Measurements from ENCODE around the gene RAB1B. TPM values are rescaled to one million over a fixed set of nuclear protein-coding genes. Genes with fewer than 3 reads are reported as not detected.

Gene RAB1B
- total and polyA plus RNA-seq, 2 experiments from 2014 or later = 86.7 to 146 TPM

GRCh38 chr11:66221012-66221411 is 47.4 kb upstream of the RAB1B start:
- Histone ChIP-seq H3K9ac (no peak overlapping the region), H3K4me1 (ENCODE audit: insufficient read depth) (no peaks in the 10 kb centered on the region), H3K27ac (no peak overlapping the region), H3F3A (ENCODE audit: insufficient read depth) (peaks cover 13% of the 10 kb centered on the region; the same call in 1 of the 2 replicates), H3K9me2 (ENCODE audit: insufficient read depth) (no peaks in the 10 kb centered on the region), H3K79me2 (ENCODE audit: insufficient read depth) (no peaks in the 10 kb centered on the region), H3K4me2 (ENCODE audit: unreplicated experiment) (no peak overlapping the region), H3K9me3 (ENCODE audit: low read depth) (no peaks in the 10 kb centered on the region), H3K4me3 (no peak overlapping the region), H4K20me1 (ENCODE audit: insufficient read depth) (no peaks in the 10 kb centered on the region), H3K36me3 (ENCODE audit: low read depth) (peaks cover 38% of the 10 kb centered on the region; the same call in 1 of the 2 replicates), H2AFZ (no peak overlapping the region), H3K27me3 (replicated peaks; ENCODE audit: insufficient read depth) (no peaks in the 10 kb centered on the region)
- in situ Hi-C loops (cut with MboI) = no loop called here
- TF ChIP-seq EZH2 (IDR thresholded peaks at IDR 0.05; ENCODE audit: insufficient read depth, poor library complexity, severe bottlenecking) = no peak
- no peak for TF ChIP-seq EZH2phosphoT487 (IDR thresholded peaks at IDR 0.05; ENCODE audit: insufficient read depth, low read depth)
- no peak for DNase-seq
- 91 to 92% methylated on average over 13 of the region's 13 CpGs for WGBS, 2 experiments (ENCODE audit: low coverage in 1 of 2, low lambda C conversion rate in 2 of 2, missing lambda C conversion rate in 2 of 2)

DNA sequence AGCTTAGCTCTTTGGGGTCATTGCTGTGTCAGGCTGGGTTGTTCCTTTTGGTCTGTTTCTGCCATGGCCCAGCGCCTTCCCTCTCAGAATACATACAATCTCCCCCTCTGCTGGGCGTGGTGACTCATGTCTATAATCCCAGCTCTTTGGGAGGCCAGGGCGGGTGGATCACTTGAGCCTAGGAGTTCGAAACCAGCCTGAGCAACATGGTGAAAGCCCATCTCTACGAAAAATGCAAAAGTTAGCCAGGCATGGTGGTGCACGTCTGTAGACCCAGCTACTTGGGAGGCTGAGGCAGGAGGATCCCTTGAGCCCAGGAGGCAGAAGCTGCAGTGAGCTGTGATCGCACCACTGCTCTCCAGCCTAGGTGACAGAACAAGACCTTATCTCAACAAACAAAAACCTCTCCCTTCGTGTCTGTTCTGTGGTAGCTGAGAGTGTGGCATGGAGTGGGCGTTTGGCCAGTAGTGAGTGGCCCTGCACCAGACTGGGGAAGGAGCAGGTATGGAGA is 46.7 kb upstream of the RAB1B start:
- Histone ChIP-seq H4K20me1 (ENCODE audit: insufficient read depth) (no peaks in the 10 kb centered on the region), H3K9me2 (ENCODE audit: insufficient read depth) (no peaks in the 10 kb centered on the region), H3K4me2 (ENCODE audit: unreplicated experiment) (no peak overlapping the region), H3K4me3 (no peak overlapping the region), H3K9me3 (ENCODE audit: low read depth) (no peaks in the 10 kb centered on the region), H3K36me3 (ENCODE audit: low read depth) (peaks cover 34% of the 10 kb centered on the region; the same call in 1 of the 2 replicates), H3K27ac (no peak overlapping the region), H2AFZ (no peak overlapping the region), H3F3A (ENCODE audit: insufficient read depth) (peaks cover 13% of the 10 kb centered on the region; the same call in 1 of the 2 replicates), H3K4me1 (ENCODE audit: insufficient read depth) (no peaks in the 10 kb centered on the region), H3K27me3 (replicated peaks; ENCODE audit: insufficient read depth) (no peaks in the 10 kb centered on the region), H3K9ac (no peak overlapping the region), H3K79me2 (ENCODE audit: insufficient read depth) (no peaks in the 10 kb centered on the region)
- TF ChIP-seq EZH2 (IDR thresholded peaks at IDR 0.05; ENCODE audit: insufficient read depth, poor library complexity, severe bottlenecking) (no peak), EZH2phosphoT487 (IDR thresholded peaks at IDR 0.05; ENCODE audit: insufficient read depth, low read depth) (no peak)
- in situ Hi-C loops (cut with MboI) = no loop called here
- peak; percentile 13 for DNase-seq
- 82 to 84% methylated on average over 9 of the region's 9 CpGs for WGBS, 2 experiments (ENCODE audit: low coverage in 1 of 2, low lambda C conversion rate in 2 of 2, missing lambda C conversion rate in 2 of 2)

DNA sequence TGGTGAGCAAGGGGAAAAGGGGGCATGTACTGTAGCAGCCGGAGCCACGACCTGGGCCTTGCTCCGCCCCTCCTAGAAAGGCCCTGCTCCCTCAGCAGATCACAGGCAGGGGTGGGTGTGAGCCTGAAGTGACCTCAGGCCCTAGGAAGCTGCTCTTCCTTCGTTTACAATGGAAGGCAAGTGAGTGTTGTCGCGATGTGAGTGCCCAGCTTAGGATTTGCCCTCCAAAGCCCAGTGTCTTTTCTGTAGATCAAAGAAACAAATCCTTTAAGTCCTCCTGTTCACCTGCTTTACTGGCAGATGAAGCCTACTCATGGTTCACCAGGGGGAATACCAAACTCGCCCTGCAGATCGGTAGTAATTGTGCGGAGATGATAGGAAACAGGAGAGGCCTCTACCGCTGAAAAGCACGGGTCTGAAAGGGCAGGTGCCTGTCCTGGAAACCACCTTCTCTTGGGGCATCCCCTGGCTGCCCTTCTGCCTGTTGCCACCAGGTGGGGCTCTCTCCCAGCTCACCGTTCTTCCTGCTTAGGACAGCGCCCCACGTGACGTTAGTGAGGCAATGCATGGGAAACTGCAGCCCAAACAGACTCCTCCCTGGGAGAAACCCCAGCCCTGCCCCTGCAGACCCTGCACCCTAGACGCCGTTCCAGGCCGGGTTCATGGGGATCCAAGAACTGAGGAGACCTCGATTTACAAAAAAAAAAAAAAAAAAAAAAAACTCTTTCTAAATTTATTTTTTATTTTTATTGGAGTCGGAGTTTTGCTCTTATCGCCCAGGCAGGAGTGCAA is 45.9 kb upstream of the RAB1B start:
- no peaks in the 10 kb centered on the region for H3K9me2 ChIP-seq (ENCODE audit: insufficient read depth)

DNA sequence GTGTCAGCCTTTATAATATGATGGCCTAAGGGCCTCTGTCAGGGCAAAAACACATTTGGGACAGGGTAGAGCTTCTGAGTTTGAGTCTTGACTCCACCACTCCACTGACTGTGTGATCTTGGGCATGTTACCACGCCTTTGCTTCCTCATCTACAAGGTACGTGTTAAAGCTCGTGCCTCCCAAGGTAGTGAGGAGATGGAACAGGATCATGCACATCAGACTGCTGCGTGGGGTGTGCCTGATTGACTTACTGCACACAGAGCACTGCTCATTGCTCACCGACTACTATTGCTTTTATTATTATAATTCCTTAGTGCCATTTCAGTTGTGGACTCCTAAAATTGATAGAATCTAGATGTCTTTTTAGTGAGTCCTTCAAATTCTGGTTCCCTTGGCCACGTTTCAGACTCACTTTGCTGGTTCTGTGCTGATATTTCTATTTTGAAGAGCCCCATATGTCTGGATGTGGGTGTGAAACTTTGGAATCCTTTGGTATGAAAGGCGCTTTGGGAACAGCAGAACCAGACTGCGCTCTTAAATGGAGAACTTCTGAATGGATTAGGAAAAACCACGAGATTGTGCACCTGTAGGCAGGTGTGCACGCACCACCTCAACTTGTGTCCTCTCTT is 44.1 kb upstream of the RAB1B start:
- TF ChIP-seq EZH2phosphoT487 (IDR thresholded peaks at IDR 0.05; ENCODE audit: insufficient read depth, low read depth) = no peak
- no peak for TF ChIP-seq EZH2 (IDR thresholded peaks at IDR 0.05; ENCODE audit: insufficient read depth, poor library complexity, severe bottlenecking)

More for the DNA sequence above, 45.9 kb upstream of the RAB1B start:
- DNase-seq = peak; percentile 96
- H3F3A ChIP-seq (ENCODE audit: insufficient read depth) = peaks cover 13% of the 10 kb centered on the region; the same call in 1 of the 2 replicates
- peaks cover 28% of the 10 kb centered on the region for H3K36me3 ChIP-seq (ENCODE audit: low read depth)
- no peaks in the 10 kb centered on the region for H3K27me3 ChIP-seq (replicated peaks; ENCODE audit: insufficient read depth)
- 24 to 25% methylated on average over 21 of the region's 21 CpGs for WGBS, 2 experiments (ENCODE audit: low coverage in 1 of 2, low lambda C conversion rate in 2 of 2, missing lambda C conversion rate in 2 of 2)
- H3K9ac ChIP-seq = no peak overlapping the region
- H3K79me2 ChIP-seq (ENCODE audit: insufficient read depth) = no peaks in the 10 kb centered on the region
- no peaks in the 10 kb centered on the region for H3K4me1 ChIP-seq (ENCODE audit: insufficient read depth)
- in situ Hi-C loops (cut with MboI) = no loop called here
- H2AFZ ChIP-seq = no peak overlapping the region
- H4K20me1 ChIP-seq (ENCODE audit: insufficient read depth) = no peaks in the 10 kb centered on the region
- no peak for TF ChIP-seq EZH2phosphoT487 (IDR thresholded peaks at IDR 0.05; ENCODE audit: insufficient read depth, low read depth)
- H3K27ac ChIP-seq = no peak overlapping the region
- no peaks in the 10 kb centered on the region for H3K9me3 ChIP-seq (ENCODE audit: low read depth)
- H3K4me3 ChIP-seq = no peak overlapping the region
- H3K4me2 ChIP-seq (ENCODE audit: unreplicated experiment) = no peak overlapping the region

More for the DNA sequence above, 44.1 kb upstream of the RAB1B start:
- Histone ChIP-seq H3K36me3 (ENCODE audit: low read depth) (peaks cover 31% of the 10 kb centered on the region), H3K4me1 (ENCODE audit: insufficient read depth) (no peaks in the 10 kb centered on the region), H3K9ac (no peak overlapping the region), H3K9me2 (ENCODE audit: insufficient read depth) (no peaks in the 10 kb centered on the region), H3F3A (ENCODE audit: insufficient read depth) (peaks cover 13% of the 10 kb centered on the region; the same call in 1 of the 2 replicates), H3K4me2 (ENCODE audit: unreplicated experiment) (no peak overlapping the region), H3K79me2 (ENCODE audit: insufficient read depth) (no peaks in the 10 kb centered on the region), H3K27me3 (replicated peaks; ENCODE audit: insufficient read depth) (no peaks in the 10 kb centered on the region), H3K27ac (no peak overlapping the region), H3K9me3 (ENCODE audit: low read depth) (no peaks in the 10 kb centered on the region), H3K4me3 (no peak overlapping the region), H4K20me1 (ENCODE audit: insufficient read depth) (no peaks in the 10 kb centered on the region), H2AFZ (no peak overlapping the region)
- in situ Hi-C loops (cut with MboI) = no loop called here
- WGBS, 2 experiments (ENCODE audit: low coverage in 1 of 2, low lambda C conversion rate in 2 of 2, missing lambda C conversion rate in 2 of 2) = 97% methylated on average over 10 of the region's 10 CpGs
- DNase-seq = no peak

Data from GM23248 (cell line).